Osteoblast (primary cell): ENCODE measurements around the gene FXYD7. TPM values are rescaled to one million over a fixed set of nuclear protein-coding genes. Genes with fewer than 3 reads are reported as not detected.

Experiments
- DNase-seq: peaks from one replicate; pipeline ENCODE4 v3.0.0; 2011; ENCODE audit warnings: low spot score, mixed read lengths; ENCODE audit not compliant: insufficient read length; ENCODE audit errors: missing footprints
- H2AFZ ChIP-seq: 2 replicates; pipeline ENCODE4 v1.6.0; 2011; ENCODE audit warnings: mild to moderate bottlenecking, low read length
- H3K27ac ChIP-seq: 2 replicates; pipeline ENCODE4 v1.5.1; 2011; ENCODE audit warnings: mild to moderate bottlenecking, low read depth, low read length, moderate library complexity
- H3K27me3 ChIP-seq: 2 replicates; pipeline ENCODE4 v1.6.0; 2012; ENCODE audit warnings: mild to moderate bottlenecking, control low read depth, inconsistent platforms, low read length, moderate library complexity; ENCODE audit not compliant: insufficient read depth
- H3K36me3 ChIP-seq: 2 replicates; pipeline ENCODE4 v1.5.1; 2011; ENCODE audit warnings: mild to moderate bottlenecking, low read length, control low read depth, moderate library complexity; ENCODE audit not compliant: insufficient read depth
- H3K4me1 ChIP-seq: 2 replicates; pipeline ENCODE4 v1.5.1; 2011; ENCODE audit warnings: mild to moderate bottlenecking, low read length, control low read depth, moderate library complexity; ENCODE audit not compliant: insufficient read depth
- H3K4me2 ChIP-seq: 2 replicates; pipeline ENCODE4 v1.6.0; 2011; ENCODE audit warnings: mild to moderate bottlenecking, low read length; ENCODE audit not compliant: insufficient read depth
- H3K4me3 ChIP-seq: fragments of 200-600 bp; sonication (generic); 3 replicates; pipeline ENCODE4 v1.5.1; 2012; ENCODE audit warnings: mild to moderate bottlenecking, low read length, inconsistent platforms; ENCODE audit not compliant: insufficient read depth
- H3K79me2 ChIP-seq: 2 replicates; pipeline ENCODE4 v1.6.0; 2012; ENCODE audit warnings: mild to moderate bottlenecking, low read length, control low read depth, inconsistent platforms; ENCODE audit not compliant: insufficient read depth
- H3K9me3 ChIP-seq: 2 replicates; pipeline ENCODE4 v1.5.1; 2011; ENCODE audit warnings: low read depth, low read length, control low read depth
- H4K20me1 ChIP-seq: 2 replicates; pipeline ENCODE4 v1.6.0; 2012; ENCODE audit warnings: mild to moderate bottlenecking, low read length, control low read depth; ENCODE audit not compliant: insufficient read depth
- CTCF ChIP-seq: IDR thresholded peaks from 2 replicates; pipeline ENCODE4 v1.5.1; 2011; ENCODE audit warnings: mild to moderate bottlenecking, low read depth, low read length, moderate library complexity; ENCODE audit errors: extremely low read depth
- total RNA-seq: library from RNA; depleted of rRNA; stranded (reverse); fragments of >200 nt; gene quantifications from 2 replicates; pipeline ENCODE4 v1.2.3, GENCODE V29; 2012

Gene FXYD7
- total RNA-seq, 1 donor: not detected

GRCh38 chr19:35162471-35163326 lies 19.6 kb downstream of the FXYD7 start:
- DNase-seq: peak; percentile 26
- Histone ChIP-seq H3K4me1 (no peaks in the 10 kb centered on the region), H3K27ac (no peak overlapping the region), H3K4me2 (no peak overlapping the region), H2AFZ (no peak overlapping the region), H3K27me3 (no peaks in the 10 kb centered on the region), H3K79me2 (no peaks in the 10 kb centered on the region), H3K9me3 (peaks cover 19% of the 10 kb centered on the region), H3K4me3 (no peak overlapping the region), H4K20me1 (no peaks in the 10 kb centered on the region), H3K36me3 (peaks cover 78% of the 10 kb centered on the region)
- no peak for TF ChIP-seq CTCF

- Histone ChIP-seq H3K4me3 (no peak overlapping the region), H3K4me1 (no peaks in the 10 kb centered on the region), H2AFZ (no peak overlapping the region), H4K20me1 (no peaks in the 10 kb centered on the region), H3K27me3 (no peaks in the 10 kb centered on the region), H3K36me3 (peaks cover 65% of the 10 kb centered on the region), H3K9me3 (peaks cover 19% of the 10 kb centered on the region), H3K4me2 (no peak overlapping the region), H3K79me2 (no peaks in the 10 kb centered on the region), H3K27ac (no peak overlapping the region)
- no peak for TF ChIP-seq CTCF
- peak; percentile 10 for DNase-seq
These were observed 21.4 kb downstream of the FXYD7 start for GRCh38 chr19:35164418-35164817.

- peak; percentile 8 for DNase-seq
- Histone ChIP-seq H3K27ac (no peak overlapping the region), H3K4me3 (no peak overlapping the region), H3K9me3 (peaks cover 19% of the 10 kb centered on the region), H3K79me2 (no peaks in the 10 kb centered on the region), H3K4me2 (no peak overlapping the region), H3K27me3 (no peaks in the 10 kb centered on the region), H2AFZ (no peak overlapping the region), H3K36me3 (peaks cover 62% of the 10 kb centered on the region), H3K4me1 (no peaks in the 10 kb centered on the region), H4K20me1 (no peaks in the 10 kb centered on the region)
- TF ChIP-seq CTCF: no peak
These were observed 22.4 kb downstream of the FXYD7 start for GRCh38 chr19:35165200-35166058.
